ENCODE data around the gene CD68. TPM values are rescaled to one million over a fixed set of nuclear protein-coding genes. Genes with fewer than 3 reads are reported as not detected.
A peak's percentile ranks its signal among the peaks of the same experiment; 100 is the strongest.

CD68 gene
- total RNA-seq, 1 donor from 2014 or later: not detected

DNA sequence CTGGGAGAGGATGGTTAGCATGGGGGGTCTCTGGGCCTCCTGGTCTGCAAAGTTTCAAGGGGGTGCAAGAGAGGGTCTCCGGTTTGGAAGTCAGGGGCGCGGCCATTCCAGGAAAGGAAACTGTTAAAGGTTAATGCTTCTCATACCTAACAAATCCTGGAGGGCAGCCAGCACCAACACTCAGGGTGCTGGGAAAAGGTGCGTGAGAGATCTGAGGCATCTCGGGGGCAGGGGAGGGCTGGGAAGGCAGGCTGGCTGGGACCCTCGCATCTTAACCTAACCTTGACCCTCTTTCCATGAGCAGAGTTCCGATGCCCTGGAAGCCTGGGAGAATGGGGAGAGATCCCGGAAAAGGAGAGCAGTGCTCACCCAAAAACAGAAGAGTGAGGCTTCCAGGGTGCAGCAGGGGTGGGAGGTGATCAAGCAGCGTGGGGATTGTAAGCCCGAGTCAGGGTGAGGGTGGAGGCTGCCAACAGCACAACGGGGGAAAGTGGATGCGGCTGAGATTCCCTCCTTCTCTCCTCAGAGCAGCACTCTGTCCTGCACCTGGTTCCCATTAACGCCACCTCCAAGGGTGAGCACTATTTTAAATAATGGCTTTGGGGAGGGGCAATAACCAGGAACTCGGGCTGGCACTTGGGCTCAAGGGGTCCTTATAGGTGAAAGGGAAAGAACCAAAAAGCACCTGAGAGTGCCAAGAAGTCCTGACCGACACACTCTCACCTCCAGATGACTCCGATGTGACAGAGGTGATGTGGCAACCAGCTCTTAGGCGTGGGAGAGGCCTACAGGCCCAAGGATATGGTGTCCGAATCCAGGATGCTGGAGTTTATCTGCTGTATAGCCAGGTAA, 19.9 kb upstream of the CD68 start:
- DNase-seq: no peak
- TF ChIP-seq, protein P1, sequence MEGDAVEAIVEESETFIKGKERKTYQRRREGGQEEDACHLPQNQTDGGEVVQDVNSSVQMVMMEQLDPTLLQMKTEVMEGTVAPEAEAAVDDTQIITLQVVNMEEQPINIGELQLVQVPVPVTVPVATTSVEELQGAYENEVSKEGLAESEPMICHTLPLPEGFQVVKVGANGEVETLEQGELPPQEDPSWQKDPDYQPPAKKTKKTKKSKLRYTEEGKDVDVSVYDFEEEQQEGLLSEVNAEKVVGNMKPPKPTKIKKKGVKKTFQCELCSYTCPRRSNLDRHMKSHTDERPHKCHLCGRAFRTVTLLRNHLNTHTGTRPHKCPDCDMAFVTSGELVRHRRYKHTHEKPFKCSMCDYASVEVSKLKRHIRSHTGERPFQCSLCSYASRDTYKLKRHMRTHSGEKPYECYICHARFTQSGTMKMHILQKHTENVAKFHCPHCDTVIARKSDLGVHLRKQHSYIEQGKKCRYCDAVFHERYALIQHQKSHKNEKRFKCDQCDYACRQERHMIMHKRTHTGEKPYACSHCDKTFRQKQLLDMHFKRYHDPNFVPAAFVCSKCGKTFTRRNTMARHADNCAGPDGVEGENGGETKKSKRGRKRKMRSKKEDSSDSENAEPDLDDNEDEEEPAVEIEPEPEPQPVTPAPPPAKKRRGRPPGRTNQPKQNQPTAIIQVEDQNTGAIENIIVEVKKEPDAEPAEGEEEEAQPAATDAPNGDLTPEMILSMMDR (IDR thresholded peaks at IDR 0.05; ENCODE audit: partially characterized antibody, unreplicated experiment): no peak
- Mint-ChIP-seq H3K27ac (ENCODE audit: unreplicated experiment) (no peak overlapping the region), H3K4me3 (ENCODE audit: unreplicated experiment) (peak overlapping the region; percentile 96), H3K9me3 (ENCODE audit: unreplicated experiment) (peaks cover 17% of the 10 kb centered on the region), H3K4me1 (ENCODE audit: low read depth, unreplicated experiment) (peaks cover 16% of the 10 kb centered on the region), H3K27me3 (ENCODE audit: unreplicated experiment) (peaks cover 9% of the 10 kb centered on the region), H3K36me3 (ENCODE audit: unreplicated experiment) (no peaks in the 10 kb centered on the region)

- H3K4me3 Mint-ChIP-seq (ENCODE audit: unreplicated experiment): peak overlapping the region; percentile 96
- TF ChIP-seq, protein P1 (IDR thresholded peaks at IDR 0.05; ENCODE audit: partially characterized antibody, unreplicated experiment): peak; percentile 71
- H3K4me1 Mint-ChIP-seq (ENCODE audit: low read depth, unreplicated experiment): peaks cover 12% of the 10 kb centered on the region
- H3K27me3 Mint-ChIP-seq (ENCODE audit: unreplicated experiment): peaks cover 9% of the 10 kb centered on the region
- H3K9me3 Mint-ChIP-seq (ENCODE audit: unreplicated experiment): peaks cover 16% of the 10 kb centered on the region
- peak; percentile 86 for DNase-seq
- H3K27ac Mint-ChIP-seq (ENCODE audit: unreplicated experiment): peak overlapping the region; percentile 89
- H3K36me3 Mint-ChIP-seq (ENCODE audit: unreplicated experiment): no peaks in the 10 kb centered on the region
Observed at GRCh38 chr17:7560172-7561027, 19.0 kb upstream of the CD68 start.

GRCh38 chr17:7561028-7561575, 18.3 kb upstream of the CD68 start:
- Mint-ChIP-seq H3K27ac (ENCODE audit: unreplicated experiment) (peak overlapping the region; percentile 89), H3K36me3 (ENCODE audit: unreplicated experiment) (no peaks in the 10 kb centered on the region), H3K4me1 (ENCODE audit: low read depth, unreplicated experiment) (peaks cover 12% of the 10 kb centered on the region), H3K27me3 (ENCODE audit: unreplicated experiment) (peaks cover 9% of the 10 kb centered on the region), H3K9me3 (ENCODE audit: unreplicated experiment) (peaks cover 16% of the 10 kb centered on the region), H3K4me3 (ENCODE audit: unreplicated experiment) (peak overlapping the region; percentile 96)
- peak; percentile 92 for DNase-seq
- TF ChIP-seq, protein P1 (IDR thresholded peaks at IDR 0.05; ENCODE audit: partially characterized antibody, unreplicated experiment): peak; percentile 27

DNA sequence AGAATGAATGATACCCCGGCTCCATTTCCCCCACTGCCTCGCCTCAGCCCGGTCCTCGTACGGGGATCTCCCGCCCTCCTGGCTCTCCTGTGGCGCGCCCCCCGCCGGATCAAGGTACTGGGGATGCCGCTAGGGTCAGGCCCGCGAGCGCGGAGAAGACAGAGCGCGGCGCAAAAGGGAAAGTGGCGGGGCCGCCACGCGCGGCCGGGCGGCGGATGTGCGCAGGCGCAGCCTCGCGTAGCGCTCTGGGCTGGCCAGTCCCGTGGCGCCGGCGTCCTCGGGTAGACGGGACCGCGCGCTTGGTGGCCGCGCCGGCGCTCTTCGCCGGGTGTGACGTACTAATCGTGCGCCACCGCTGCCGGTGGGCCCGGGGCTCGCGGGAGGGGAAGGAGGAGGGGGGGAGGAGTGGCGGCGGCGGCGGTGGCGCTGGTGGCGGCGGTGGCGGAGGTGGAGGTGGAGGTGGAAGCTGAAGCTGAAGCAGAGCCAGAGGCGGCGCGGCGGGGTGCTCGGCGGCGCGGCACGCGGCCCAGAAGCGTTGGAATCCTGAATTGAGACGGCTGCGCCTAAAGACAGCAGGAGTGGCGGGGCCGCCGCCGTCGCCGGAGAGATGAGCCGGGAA, 17.7 kb upstream of the CD68 start, which contains the start of gene SENP3:
TSS of gene SENP3 (plus strand) at position 331 of the 619 bp plus-strand sequence. CDS start 1,158 bp downstream, outside the sequence.
- TF ChIP-seq, protein P1 (IDR thresholded peaks at IDR 0.05; ENCODE audit: partially characterized antibody, unreplicated experiment): no peak
- Mint-ChIP-seq H3K9me3 (ENCODE audit: unreplicated experiment) (peaks cover 16% of the 10 kb centered on the region), H3K27me3 (ENCODE audit: unreplicated experiment) (peaks cover 9% of the 10 kb centered on the region), H3K4me3 (ENCODE audit: unreplicated experiment) (peak within 1 kb of the TSS; percentile 98), H3K27ac (ENCODE audit: unreplicated experiment) (peak within 1 kb of the TSS; percentile 89), H3K4me1 (ENCODE audit: low read depth, unreplicated experiment) (peaks cover 12% of the 10 kb centered on the region), H3K36me3 (ENCODE audit: unreplicated experiment) (no peaks in the 10 kb centered on the region)
- peak; percentile 93 for DNase-seq

Data from glutamatergic neuron (in vitro differentiated cells).